HTR-8/SVneo (cell line): Measurements from ENCODE around the gene LRRC23.
A peak's percentile ranks its signal among the peaks of the same experiment; 100 is the strongest.

Experiments
- DNase-seq: peaks from one replicate; pipeline ENCODE4 v3.0.0; 2011; ENCODE audit warnings: low spot score, mixed read lengths; ENCODE audit not compliant: insufficient read length
- FAIRE-seq: peaks from 2 replicates; lab custom pipeline; 2011; peaks lifted over from hg19 to GRCh38; lab: Jason Lieb, UNC

The LRRC23 gene

DNA sequence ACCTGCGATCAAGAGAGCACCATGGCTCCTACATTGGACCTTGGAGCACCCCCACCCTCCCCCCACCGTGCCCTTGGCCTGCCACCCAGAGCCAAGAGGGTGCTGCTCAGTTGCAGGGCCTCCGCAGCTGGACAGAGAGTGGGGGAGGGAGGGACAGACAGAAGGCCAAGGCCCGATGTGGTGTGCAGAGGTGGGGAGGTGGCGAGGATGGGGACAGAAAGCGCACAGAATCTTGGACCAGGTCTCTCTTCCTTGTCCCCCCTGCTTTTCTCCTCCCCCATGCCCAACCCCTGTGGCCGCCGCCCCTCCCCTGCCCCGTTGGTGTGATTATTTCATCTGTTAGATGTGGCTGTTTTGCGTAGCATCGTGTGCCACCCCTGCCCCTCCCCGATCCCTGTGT is 37.2 kb downstream of the LRRC23 start:
- DNase-seq (no peak), FAIRE-seq (no peak)

DNA sequence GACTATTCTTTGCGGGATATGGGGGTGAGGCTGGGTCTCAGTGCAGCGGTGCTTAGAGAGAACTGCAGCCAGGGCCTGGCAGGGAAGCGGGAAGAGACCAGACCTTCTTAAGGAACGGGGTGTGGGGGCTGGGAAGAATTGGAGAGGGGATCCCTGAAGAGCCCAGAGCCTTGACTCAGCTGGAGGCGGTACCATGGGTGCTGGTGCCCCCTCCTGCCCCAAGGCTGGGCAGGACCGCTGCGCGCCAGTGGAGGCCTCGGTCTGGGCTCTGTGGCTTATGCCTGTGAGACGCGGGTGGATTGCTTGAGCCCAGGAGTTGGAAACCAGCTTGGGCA is 37.7 kb downstream of the LRRC23 start:
- DNase-seq (no peak), FAIRE-seq (no peak)

DNA sequence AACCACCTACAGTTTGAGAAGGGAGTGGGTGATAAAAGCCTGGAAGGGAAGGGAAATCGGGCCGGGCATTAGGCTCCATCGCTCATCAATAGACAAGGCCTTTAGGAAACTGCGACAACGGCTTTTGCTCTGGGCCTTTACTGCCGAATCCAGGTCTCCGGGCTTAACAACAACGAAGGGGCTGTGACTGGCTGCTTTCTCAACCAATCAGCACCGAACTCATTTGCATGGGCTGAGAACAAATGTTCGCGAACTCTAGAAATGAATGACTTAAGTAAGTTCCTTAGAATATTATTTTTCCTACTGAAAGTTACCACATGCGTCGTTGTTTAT is 38.7 kb downstream of the LRRC23 start:
- peak; percentile 97 for DNase-seq
- FAIRE-seq: no peak

DNA sequence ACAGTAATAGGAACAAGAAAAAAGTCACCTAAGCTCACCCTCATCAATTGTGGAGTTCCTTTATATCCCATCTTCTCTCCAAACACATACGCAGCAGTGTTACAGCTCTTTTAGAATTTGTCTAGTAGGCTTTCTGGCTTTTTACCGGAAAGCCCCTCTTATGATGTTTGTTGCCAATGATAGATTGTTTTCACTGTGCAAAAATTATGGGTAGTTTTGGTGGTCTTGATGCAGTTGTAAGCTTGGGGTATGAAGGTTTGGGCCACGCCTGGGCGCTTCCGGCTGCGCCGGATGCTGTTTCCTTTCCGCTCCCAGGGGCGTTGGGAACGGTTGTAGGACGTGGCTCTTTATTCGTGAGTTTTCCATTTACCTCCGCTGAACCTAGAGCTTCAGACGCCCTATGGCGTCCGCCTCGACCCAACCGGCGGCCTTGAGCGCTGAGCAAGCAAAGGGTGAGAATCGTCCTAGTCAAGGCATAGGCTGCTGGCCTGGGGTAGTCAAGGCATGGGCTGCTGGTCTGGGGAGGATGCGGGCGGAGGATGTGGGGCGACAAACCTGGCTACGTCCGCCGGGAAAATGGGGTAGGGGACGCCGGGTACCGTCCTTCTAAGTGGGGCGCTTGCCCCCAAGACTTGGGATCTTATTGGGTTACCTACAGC is 39.2 kb downstream of the LRRC23 start, which contains the start of the genes C12orf57 and RNU7-1:
TSS of gene C12orf57 (plus strand) at position 301 of the 659 bp plus-strand sequence. CDS start at position 401, 100 bp downstream.
TSS of gene RNU7-1 (plus strand) at position 95 of the 659 bp plus-strand sequence.
- peak; percentile 85 for DNase-seq
- FAIRE-seq: no peak

DNA sequence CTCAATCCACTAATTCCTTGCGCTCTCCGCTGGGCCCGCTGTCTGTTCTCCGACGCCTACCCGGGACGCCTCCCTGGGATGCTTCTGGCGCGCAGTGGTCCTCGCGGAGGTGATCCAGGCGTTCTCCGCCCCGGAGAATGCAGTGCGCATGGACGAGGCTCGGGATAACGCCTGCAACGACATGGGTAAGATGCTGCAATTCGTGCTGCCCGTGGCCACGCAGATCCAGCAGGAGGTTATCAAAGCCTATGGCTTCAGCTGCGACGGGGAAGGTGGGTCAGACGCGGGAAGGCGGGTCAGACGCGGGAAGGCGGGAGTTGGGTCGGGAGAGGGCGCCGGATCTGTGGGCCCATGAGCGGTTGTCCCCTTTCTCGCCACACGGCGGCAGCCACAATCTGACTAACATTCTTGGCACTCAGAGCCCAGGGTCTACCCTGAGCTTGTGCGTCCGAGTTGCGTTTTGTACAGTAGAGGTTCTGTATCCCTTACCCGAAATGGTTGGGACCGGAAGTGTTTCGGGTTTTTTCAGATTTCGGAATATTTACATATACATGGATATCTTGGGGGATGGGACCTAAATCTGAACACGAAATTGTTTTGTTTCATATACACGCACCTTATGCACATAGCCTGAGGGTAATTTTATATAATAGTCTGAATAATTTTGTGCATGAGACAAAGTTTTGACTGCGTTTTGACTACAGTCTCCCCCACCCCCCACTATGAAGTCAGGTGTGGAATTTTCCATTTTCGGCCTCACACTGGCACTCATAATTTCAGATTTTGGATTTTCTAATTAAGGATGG is 40.0 kb downstream of the LRRC23 start:
- FAIRE-seq (peak; percentile 81), DNase-seq (peak; percentile 98)

DNA sequence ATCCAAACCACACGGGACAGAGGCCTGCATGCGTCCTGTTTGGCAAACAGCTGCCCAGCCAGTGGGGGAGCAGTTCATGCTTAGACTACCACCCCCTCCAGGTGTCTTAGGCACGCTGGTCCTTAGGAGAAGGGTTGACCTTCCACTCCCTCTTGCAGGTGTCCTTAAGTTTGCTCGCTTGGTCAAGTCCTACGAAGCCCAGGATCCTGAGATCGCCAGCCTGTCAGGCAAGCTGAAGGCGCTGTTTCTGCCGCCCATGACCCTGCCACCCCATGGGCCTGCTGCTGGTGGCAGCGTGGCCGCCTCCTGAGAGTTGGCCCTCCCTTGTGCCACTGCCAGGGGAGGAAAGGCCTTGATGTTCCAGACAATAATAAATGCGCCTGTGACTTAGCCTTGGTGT is 41.0 kb downstream of the LRRC23 start:
- no peak for FAIRE-seq
- DNase-seq: no peak

DNA sequence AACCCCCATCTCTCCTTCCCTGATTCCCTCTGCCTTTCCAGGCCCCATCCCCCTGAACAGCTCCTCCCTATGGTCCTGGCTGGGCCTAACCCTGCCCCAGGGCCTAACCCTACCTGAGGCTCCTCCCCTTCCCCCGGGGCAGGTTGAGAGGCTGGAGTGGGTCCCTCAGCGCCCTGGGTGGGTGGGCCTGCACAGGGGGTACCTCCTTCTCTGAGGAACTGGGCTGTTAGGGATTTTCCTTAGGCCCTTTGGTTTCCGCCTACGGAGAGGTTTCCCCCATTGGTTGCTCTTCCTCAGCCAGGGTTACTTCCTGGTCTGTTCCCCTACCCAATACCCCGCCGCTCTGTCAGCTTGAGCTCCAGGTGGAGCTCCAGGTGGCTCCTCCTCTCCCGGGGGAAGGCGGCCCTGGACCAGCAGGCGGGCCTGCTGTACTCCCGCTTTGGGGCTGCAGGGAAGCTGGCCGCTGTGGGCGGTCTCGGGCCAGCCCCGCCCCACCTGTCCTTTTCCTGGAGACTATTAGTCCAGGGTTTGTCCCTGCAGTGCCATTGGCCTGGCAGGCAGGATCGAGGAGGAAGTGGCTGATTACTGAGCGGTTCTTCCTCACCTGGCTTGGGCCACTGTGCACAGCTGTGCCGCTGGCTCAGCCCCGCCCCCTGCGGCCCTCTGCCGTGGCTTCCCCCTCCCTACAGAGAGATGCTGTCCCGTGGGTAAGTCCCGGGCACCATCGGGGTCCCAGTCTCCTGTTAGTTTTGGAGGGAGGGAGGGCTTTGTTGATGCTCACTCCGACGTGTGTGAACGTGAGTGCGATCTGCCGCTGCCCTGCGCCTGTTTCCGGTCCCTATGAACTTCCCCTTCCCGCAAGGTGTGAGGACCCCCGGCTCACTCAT is 41.7 kb downstream of the LRRC23 start:
- FAIRE-seq (no peak), DNase-seq (no peak)

DNA sequence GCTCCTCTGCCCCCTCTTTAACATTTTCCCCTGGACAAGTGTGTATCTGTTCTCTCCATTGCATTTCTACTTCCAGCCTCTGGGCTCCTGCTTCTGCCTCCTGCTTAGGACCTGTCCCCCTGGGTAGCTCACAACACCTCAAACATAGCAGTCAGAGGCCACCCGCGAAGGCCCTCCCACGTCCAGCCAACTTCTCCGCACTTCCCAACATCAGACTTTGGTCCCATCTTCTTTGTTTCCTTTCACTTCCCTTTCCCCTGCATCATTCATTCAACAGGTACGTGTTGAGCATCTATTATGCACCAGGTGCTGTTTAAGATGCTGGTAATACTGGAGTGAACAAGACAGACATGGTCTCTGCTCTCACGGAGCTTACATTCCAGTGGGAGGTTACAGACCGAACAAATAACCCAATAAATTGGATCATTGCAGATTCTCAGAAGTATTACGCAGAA is 42.3 kb downstream of the LRRC23 start:
- DNase-seq (no peak), FAIRE-seq (peak; percentile 33)

DNA sequence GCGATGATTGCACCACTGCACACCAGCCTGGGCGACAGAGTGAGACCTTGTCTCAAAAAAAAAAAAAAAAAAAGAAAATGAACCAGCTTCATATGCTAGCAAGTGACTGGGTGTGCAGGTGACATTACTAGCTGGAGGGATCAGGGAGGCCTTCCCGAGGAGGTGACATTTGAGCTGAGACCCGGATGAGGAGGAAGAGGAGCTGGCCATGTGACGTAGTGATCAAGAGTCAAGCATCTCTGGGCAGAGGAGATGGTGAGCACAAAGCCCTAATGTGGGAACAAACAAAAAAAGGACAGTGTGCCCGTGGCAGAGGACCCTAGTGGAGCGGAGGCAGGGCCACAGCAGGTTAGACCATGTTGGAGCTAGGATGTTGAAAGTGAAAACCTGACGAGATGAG is 43.0 kb downstream of the LRRC23 start:
- FAIRE-seq (no peak), DNase-seq (no peak)

DNA sequence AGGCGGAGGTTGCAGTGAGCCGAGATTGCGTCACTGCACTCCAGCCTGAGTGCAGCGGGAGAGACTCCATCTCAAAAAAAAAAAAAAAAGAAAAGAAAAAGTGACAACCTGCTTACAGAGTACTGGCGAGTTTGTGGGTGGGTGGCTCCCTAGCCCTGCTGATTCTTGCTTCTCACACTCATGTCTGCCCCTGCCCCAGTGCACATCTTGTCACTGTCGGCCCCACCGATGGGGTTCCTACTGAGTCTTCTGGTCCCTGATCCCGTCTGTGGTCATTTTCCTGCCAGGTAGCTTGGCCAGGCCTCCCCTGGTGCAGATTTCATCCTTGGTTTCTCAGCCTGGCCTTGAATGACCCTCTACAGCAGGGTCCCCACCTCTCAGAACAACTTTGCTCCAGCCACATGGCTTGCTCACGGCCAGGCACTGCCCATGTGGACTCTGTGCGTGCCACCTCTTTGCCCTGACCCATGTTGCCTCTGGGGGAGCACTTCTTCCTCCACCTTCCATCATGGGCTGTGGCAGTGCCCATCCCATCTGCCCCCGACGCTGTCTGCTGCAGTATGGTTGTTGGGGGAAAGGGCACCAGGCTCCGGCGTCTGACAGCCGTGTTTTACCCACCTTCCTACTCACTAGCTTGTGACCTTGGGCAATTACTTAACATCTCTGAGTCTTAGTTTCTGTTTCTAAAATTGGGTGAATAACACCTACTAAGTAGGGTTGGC is 44.4 kb downstream of the LRRC23 start:
- no peak for DNase-seq
- FAIRE-seq: peak; percentile 69

DNA sequence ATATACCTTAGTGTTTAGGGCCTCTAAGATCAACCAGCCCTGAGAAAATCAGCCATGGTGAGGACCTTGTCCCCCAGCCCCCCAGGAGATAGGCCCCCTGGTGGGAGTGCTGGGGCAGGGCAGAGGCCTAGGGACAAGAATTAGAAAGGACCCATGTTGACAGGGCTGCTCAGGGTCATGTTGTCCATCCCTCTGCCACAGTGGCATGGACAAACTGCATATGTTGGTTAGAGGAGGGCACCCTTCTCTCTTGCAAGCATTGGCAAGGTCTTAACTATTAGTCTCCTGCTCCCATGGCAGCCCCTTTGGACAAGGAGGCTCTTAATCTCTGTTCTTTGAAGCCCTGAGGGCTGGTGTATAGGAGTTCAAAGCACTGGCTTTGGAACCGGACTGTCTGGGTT is 45.8 kb downstream of the LRRC23 start:
- DNase-seq: no peak
- FAIRE-seq: no peak

DNA sequence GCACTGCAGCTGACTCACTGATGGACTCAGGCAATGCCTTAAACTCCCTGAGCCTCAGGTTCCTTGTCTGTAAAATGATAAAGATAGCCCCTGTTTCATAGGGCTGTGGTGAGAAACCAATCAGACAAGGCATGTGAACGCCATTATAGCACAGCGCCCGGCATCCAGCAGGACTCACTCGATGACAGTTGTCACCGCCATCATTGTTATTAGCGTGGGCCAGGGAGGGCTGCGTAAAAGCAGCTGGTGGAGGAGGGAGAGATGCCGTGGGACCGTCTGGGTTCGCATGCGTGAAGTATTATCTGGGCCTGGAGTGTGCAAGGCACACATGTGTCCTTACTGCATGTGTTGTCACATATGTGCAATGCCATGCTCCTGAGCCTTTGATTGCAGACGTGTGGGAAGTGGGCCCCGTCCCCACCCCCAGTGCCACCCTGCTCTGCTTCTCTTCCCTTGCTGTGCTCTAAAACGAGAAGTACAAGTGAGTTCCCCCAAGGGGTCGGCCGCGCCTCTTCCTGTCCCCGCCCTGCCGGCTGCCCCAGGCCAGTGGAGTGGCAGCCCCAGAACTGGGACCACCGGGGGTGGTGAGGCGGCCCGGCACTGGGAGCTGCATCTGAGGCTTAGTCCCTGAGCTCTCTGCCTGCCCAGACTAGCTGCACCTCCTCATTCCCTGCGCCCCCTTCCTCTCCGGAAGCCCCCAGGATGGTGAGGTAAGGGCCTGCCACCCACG is 46.4 kb downstream of the LRRC23 start, which contains the start of gene PTPN6:
TSS of gene PTPN6 (plus strand) at position 546 of the 730 bp plus-strand sequence. CDS start at position 703, 157 bp downstream.
- FAIRE-seq: peak; percentile 4
- no peak for DNase-seq

DNA sequence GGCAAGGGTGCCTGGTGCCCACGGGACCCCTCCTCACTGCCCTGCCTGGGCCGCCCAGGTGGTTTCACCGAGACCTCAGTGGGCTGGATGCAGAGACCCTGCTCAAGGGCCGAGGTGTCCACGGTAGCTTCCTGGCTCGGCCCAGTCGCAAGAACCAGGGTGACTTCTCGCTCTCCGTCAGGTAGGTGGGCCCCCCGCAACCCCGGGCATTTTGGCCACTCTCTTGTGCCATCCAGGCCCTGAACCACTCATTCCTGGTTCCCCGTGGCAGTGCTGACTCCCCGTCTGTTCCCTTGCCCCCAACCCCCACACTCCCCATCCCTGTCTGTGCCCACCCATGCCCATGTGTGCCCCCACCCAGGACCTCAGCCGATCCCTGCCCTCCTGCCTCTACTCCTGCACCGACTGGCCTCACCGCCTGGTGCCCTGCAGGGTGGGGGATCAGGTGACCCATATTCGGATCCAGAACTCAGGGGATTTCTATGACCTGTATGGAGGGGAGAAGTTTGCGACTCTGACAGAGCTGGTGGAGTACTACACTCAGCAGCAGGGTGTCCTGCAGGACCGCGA is 47.0 kb downstream of the LRRC23 start:
- DNase-seq: no peak

DNA sequence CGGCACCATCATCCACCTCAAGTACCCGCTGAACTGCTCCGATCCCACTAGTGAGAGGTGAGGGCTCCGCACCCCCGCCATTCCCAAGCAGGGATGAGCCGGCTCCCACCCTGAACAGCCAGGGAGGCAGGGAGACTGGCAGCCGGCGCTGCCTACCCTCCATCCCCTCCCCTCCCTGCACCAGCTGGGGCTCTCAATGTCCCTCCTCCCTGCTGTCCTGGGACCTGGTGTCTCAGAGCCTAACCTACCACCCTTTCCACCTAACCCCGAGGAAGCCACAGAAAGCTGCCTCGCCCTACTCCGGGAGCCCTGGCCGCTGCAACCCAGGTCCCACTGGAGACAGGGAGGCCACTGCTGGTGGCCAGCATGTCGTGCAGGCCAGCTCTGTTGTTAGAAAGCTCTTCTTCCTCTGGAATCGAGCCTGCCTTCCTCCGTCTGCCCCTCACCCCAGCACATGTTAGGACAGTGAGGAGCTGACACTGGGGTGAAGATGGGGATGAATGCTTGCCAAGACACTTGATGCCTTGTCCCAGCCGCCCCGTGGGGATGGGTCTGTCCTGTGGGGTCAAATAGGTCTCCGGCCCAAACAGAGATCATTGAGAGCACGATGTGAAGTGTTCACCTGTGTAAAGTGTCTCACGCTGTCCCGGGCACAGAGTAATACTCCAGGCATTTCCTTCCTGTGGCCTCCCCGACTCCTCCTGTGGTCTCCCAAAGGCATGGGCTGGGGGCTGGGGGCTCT is 47.7 kb downstream of the LRRC23 start:
- DNase-seq (no peak), FAIRE-seq (no peak)

More for the DNA sequence above, 47.0 kb downstream of the LRRC23 start:
- FAIRE-seq: no peak

DNA sequence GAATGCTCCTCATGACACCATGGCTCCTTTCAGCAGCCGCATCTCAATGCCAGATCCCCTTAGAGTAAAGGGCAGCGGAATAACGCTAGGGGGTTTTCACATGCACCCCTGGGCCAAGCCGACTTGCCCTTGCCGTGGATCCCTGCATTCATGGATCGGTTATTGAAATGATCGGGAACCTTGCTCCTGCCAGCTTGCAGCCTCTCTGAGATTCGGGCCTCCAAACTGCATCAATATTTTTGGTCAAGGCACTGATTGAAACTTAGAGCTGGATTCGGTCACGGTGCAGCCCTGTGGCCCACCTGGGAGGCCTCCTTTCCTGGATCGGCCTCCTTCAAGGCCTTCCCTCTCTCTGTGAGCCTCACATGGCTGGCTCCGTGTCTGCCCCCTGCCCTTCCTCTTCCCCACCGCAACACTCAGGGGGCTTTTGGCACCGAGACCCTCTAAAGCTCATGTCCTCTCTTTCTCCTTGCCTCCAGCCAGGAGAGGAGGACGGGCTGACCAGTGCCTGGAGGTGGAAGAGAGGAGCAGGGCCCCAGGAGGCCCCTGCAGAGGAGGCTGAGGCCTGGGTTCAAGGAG is 48.3 kb downstream of the LRRC23 start:
- FAIRE-seq: no peak
- no peak for DNase-seq

DNA sequence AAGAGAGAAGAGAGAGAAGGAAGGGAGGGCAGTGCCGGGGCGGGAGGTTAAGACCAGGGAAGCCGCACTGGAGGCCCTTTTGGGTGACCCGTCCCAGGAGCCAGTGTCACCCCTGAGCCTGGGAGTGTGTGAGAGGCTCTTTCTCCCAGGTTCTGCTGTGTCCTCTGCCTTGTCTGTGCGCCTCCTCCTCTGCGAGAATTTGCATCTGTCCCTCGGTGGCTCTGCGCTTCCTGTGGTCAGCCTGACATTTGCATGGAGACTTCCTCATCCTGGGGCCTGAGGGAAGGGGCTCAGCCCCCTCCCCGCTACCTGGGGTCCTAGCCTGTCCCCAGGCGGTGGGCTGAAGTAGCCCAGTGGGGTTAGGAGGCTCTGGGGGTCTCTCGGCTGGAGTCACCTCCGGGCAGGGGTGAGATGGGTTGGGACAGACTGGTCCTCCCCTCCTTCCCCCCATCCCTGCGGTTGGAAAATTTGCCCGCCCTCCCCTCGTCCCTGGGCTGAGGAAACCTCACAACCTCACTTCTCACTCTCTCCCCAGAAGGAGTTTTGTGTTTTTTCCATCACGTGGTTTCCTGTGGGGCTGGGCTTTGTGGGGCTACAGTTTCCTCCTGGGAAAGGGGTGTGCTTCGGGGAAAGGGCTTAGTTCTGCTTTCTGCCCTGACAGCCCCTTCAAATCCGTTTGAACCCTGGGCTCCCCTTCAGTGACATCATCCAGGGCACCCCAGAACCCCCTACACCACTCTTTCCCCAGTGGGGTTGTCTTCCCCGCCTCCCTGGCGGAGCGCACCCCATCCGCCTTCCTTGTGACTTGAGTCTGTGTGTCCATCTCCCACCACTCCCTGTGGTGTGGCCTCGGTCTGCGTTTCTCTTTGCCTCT is 49.1 kb downstream of the LRRC23 start:
- FAIRE-seq (no peak), DNase-seq (no peak)
